Fibroblast of upper back skin (primary cell): Measurements from ENCODE around the gene KIAA0040.
"Not testable (repeated sequence)": the region's sequence is repeated elsewhere in the genome, so short reads cannot be mapped to it uniquely, and the experiment has no call there.

ENCODE experiments used
- DNase-seq: peaks from one replicate; pipeline ENCODE4 v3.0.0-alpha.2; 2013

The KIAA0040 gene

GRCh38 chr1:175133673-175134435, 58.7 kb downstream of the KIAA0040 start:
- DNase-seq: peak; percentile 8

GRCh38 chr1:175132436-175132835, 60.1 kb downstream of the KIAA0040 start:
- DNase-seq: peak; percentile 78

GRCh38 chr1:175131095-175131494, 61.5 kb downstream of the KIAA0040 start:
- DNase-seq: peak; percentile 15

GRCh38 chr1:175130649-175131045, 61.9 kb downstream of the KIAA0040 start:
- no peak for DNase-seq

- peak; percentile 12 for DNase-seq
Observed at GRCh38 chr1:175129997-175130648, 62.5 kb downstream of the KIAA0040 start.

GRCh38 chr1:175129644-175129996, 63.0 kb downstream of the KIAA0040 start:
- no peak for DNase-seq

- DNase-seq: peak; percentile 83
Observed at GRCh38 chr1:175129182-175129581, 63.4 kb downstream of the KIAA0040 start.

- no peak for DNase-seq
Observed at GRCh38 chr1:175128523-175128922, 64.1 kb downstream of the KIAA0040 start.

- DNase-seq: no peak
Observed at GRCh38 chr1:175127565-175127964, 65.0 kb downstream of the KIAA0040 start.

- DNase-seq: no peak
Observed at GRCh38 chr1:175126347-175126746, 66.2 kb downstream of the KIAA0040 start.

GRCh38 chr1:175124861-175125260, 67.7 kb downstream of the KIAA0040 start:
- no peak for DNase-seq

GRCh38 chr1:175120511-175120910, 72.1 kb downstream of the KIAA0040 start:
- no peak for DNase-seq

- DNase-seq: no peak
Observed at GRCh38 chr1:175118375-175119367, 73.9 kb downstream of the KIAA0040 start.

GRCh38 chr1:175116903-175117302, 75.7 kb downstream of the KIAA0040 start:
- DNase-seq: no peak

GRCh38 chr1:175116210-175116798, 76.3 kb downstream of the KIAA0040 start:
- DNase-seq: no peak

- DNase-seq: no peak
Observed at GRCh38 chr1:175114996-175115395, 77.6 kb downstream of the KIAA0040 start.

GRCh38 chr1:175108331-175108820, 84.2 kb downstream of the KIAA0040 start:
- DNase-seq: not testable (repeated sequence)
